ENCODE data around the gene FAM222B. TPM values are rescaled to one million over a fixed set of nuclear protein-coding genes. Genes with fewer than 3 reads are reported as not detected.

Gene FAM222B
- polyA plus RNA-seq, 2 donors = 5.6 to 7.3 TPM

DNA sequence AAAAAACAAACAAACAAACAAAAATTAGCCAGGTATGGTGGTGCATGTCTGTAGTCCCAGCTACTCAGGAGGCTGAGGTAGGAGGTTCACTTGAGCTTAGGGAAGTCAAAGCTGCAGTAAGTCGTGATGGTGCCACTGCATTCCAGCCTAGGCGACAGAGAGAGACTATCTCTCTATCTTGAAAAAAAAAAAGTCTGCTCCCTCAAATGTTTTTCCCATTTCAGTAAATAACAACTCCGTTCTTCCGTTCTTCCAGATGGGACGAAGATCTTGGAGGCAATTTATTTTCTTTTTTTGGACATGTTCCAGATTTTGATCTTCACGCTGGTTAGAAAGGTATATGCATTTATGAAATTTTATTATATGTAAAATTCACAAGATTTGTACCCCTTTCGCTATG, 31.2 kb upstream of the FAM222B start:
- Histone ChIP-seq H3K27ac (ENCODE audit: low read depth in 2 of 2, low read length in 1 of 2) (no peak overlapping the region), H3K4me1 (ENCODE audit: control insufficient read depth in 2 of 2, insufficient read depth in 2 of 2, low read length in 1 of 2) (peaks cover 0 to 2% of the 10 kb centered on the region in 2 donors), H3K27me3 (ENCODE audit: control insufficient read depth in 1 of 2, insufficient read depth in 2 of 2, low read length in 2 of 2) (no peaks in the 10 kb centered on the region), H3K36me3 (ENCODE audit: control insufficient read depth in 2 of 2, insufficient read depth in 2 of 2, low read length in 1 of 2) (peaks cover 0 to under 1% of the 10 kb centered on the region in 2 donors), H3K4me3 (ENCODE audit: low read depth in 1 of 2, low read length in 2 of 2) (no peak overlapping the region), H3K9me3 (ENCODE audit: control insufficient read depth in 2 of 2, insufficient read depth in 1 of 2, low read depth in 1 of 2, low read length in 1 of 2) (no peaks in the 10 kb centered on the region)
- 89 to 93% methylated on average over 7 of the region's 7 CpGs for WGBS, 2 donors

DNA sequence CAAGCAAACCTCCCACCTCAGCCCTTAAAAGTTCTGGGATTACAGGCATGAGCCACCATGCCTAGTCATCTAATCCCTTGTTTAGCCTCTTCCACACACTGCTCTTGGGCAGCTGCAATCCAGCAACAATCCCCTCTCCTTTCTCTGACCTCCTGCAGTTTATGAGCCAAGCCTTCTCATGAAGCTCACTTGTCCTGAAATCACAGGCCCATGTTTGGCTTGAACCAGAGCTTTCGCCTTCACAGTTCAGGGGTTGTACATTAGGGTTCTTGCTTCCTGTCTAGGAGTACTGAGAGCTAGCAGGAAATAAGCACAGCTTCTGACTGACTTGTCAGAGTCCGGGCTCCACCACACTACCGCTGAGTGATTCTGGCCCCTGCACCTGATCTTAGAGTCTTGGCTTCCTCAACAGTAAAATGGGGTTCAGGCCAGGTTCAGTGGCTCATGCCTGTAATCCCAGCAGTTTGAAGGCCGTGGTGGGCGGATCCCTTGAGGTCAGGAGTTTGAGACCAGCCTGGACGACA, 28.5 kb upstream of the FAM222B start:
- Histone ChIP-seq H3K4me1 (ENCODE audit: control insufficient read depth in 2 of 2, insufficient read depth in 2 of 2, low read length in 1 of 2) (peaks cover 0 to under 1% of the 10 kb centered on the region in 2 donors), H3K27ac (ENCODE audit: low read depth in 2 of 2, low read length in 1 of 2) (peak overlapping the region; percentile 28 to 29), H3K36me3 (ENCODE audit: control insufficient read depth in 2 of 2, insufficient read depth in 2 of 2, low read length in 1 of 2) (no peaks in the 10 kb centered on the region), H3K4me3 (ENCODE audit: low read depth in 1 of 2, low read length in 2 of 2) (no peak overlapping the region), H3K9me3 (ENCODE audit: control insufficient read depth in 2 of 2, insufficient read depth in 1 of 2, low read depth in 1 of 2, low read length in 1 of 2) (no peaks in the 10 kb centered on the region), H3K27me3 (ENCODE audit: control insufficient read depth in 1 of 2, insufficient read depth in 2 of 2, low read length in 2 of 2) (no peaks in the 10 kb centered on the region)
- WGBS, 2 donors = 74 to 77% methylated on average over 6 of the region's 6 CpGs

DNA sequence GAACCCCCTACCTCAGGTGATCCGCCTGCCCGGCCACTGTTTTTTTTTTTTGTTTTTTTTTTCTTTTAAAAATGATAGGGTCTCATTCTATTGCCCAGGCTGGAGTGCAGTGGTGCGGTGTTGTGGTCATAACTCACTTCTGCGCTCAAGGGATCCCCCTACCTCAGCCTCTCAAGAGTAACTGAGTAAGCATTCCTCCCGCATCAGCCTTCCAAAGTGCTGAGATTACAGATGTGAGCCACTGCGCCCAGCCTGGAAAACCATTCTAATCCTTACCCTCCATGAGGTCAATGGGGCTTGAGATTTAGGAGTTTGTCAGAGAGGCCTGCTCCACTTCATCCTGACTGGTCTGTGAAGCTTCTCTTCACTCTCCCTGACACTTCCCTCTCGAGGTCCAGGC, 24.7 kb upstream of the FAM222B start:
- H3K36me3 ChIP-seq (ENCODE audit: control insufficient read depth in 2 of 2, insufficient read depth in 2 of 2, low read length in 1 of 2) = no peaks in the 10 kb centered on the region
- H3K9me3 ChIP-seq (ENCODE audit: control insufficient read depth in 2 of 2, insufficient read depth in 1 of 2, low read depth in 1 of 2, low read length in 1 of 2) = no peaks in the 10 kb centered on the region
- H3K4me1 ChIP-seq (ENCODE audit: control insufficient read depth in 2 of 2, insufficient read depth in 2 of 2, low read length in 1 of 2) = no peaks in the 10 kb centered on the region
- H3K27me3 ChIP-seq (ENCODE audit: control insufficient read depth in 1 of 2, insufficient read depth in 2 of 2, low read length in 2 of 2) = no peaks in the 10 kb centered on the region
- 92 to 93% methylated on average over 7 of the region's 7 CpGs for WGBS, 2 donors
- no peak overlapping the region for H3K27ac ChIP-seq (ENCODE audit: low read depth in 2 of 2, low read length in 1 of 2)
- H3K4me3 ChIP-seq (ENCODE audit: low read depth in 1 of 2, low read length in 2 of 2) = no peak overlapping the region

DNA sequence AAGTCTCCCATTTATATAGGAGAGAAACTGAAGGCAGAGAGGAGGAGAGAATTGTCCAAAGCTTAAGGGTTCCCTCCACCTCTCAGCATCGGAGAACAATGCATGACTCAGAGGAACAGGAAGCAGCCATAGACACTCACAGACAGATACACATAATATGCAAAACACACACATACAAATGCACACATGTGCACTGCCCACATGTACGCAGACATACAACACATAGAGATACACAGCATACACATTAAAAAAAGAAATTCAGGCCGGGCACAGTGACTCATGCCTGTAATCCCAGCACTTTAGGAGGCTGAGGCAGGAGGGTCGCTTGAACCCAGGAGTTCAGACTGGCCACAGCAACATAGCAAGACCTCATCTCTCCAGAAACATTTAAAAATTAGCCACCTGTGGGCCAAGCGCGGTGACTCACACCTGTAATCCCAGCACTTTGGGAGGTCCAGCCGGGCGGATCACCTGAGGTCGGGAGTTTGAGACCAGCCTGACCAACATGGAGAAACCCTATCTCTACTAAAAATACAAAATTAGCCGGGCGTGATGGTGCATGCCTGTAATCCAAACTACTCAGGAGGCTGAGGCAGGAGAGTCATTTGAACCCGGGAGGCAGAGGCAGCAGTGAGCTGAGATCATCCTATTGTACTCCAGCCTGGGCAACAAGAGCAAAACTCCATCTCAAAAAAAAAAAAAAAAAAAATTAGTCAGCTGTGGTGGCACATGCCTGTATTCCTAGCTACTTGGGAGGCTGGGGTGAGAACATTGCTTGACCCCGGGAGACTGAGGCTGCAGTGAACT, 23.6 kb upstream of the FAM222B start:
- H3K27ac ChIP-seq (ENCODE audit: low read depth in 2 of 2, low read length in 1 of 2) = no peak overlapping the region
- peaks cover 0 to 5% of the 10 kb centered on the region in 2 donors for H3K36me3 ChIP-seq (ENCODE audit: control insufficient read depth in 2 of 2, insufficient read depth in 2 of 2, low read length in 1 of 2)
- no peak overlapping the region for H3K4me3 ChIP-seq (ENCODE audit: low read depth in 1 of 2, low read length in 2 of 2)
- H3K9me3 ChIP-seq (ENCODE audit: control insufficient read depth in 2 of 2, insufficient read depth in 1 of 2, low read depth in 1 of 2, low read length in 1 of 2) = no peaks in the 10 kb centered on the region
- no peaks in the 10 kb centered on the region for H3K4me1 ChIP-seq (ENCODE audit: control insufficient read depth in 2 of 2, insufficient read depth in 2 of 2, low read length in 1 of 2)
- no peaks in the 10 kb centered on the region for H3K27me3 ChIP-seq (ENCODE audit: control insufficient read depth in 1 of 2, insufficient read depth in 2 of 2, low read length in 2 of 2)
- 80 to 83% methylated on average over 13 of the region's 13 CpGs for WGBS, 2 donors

DNA sequence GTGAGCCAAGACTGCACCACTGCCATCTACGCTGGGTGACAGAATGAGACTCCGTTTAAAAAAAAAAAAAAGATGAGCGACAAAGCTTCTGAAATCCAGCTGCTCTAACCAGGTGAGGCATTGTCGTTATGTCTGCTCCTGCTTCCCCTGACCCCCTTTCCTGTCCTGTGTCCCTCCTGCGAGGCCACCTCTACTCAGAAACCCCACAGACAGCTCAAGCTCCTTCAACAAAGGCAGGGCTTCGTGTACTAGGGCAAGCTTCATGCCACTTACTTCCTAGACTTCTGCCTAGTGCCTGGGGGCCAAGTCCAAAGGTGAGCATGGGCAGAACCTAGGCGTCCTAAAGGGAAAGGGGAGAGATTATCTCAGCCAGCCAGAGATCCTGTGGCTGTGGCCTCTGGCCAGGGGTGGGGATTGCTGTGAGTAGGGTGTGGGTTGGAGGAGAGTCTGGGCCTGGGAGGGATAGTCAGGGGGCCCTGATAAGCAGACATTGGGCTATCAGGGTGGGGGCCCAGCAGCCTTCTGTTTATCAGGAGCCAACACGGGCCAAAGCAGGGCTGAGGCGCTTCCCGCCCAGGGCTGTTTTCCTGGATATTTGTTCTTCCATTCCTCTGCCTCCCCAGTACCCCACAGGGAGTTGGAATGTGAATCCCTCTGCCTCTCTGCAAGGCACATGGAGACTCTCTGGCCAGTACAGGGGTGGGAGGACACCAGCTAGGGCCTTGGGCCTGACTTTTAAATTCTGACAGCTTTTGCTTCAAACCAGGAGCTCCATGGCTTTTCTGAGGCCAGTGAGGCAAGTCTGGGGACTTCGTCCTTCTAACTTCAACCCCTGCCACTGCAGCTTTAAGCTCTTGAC, 22.6 kb upstream of the FAM222B start:
- H3K9me3 ChIP-seq (ENCODE audit: control insufficient read depth in 2 of 2, insufficient read depth in 1 of 2, low read depth in 1 of 2, low read length in 1 of 2) = no peaks in the 10 kb centered on the region
- H3K4me3 ChIP-seq (ENCODE audit: low read depth in 1 of 2, low read length in 2 of 2) = no peak overlapping the region
- H3K4me1 ChIP-seq (ENCODE audit: control insufficient read depth in 2 of 2, insufficient read depth in 2 of 2, low read length in 1 of 2) = no peaks in the 10 kb centered on the region
- H3K27me3 ChIP-seq (ENCODE audit: control insufficient read depth in 1 of 2, insufficient read depth in 2 of 2, low read length in 2 of 2) = no peaks in the 10 kb centered on the region
- H3K27ac ChIP-seq (ENCODE audit: low read depth in 2 of 2, low read length in 1 of 2) = no peak overlapping the region
- peaks cover 6 to 11% of the 10 kb centered on the region in 2 donors for H3K36me3 ChIP-seq (ENCODE audit: control insufficient read depth in 2 of 2, insufficient read depth in 2 of 2, low read length in 1 of 2)
- WGBS, 2 donors = 73 to 82% methylated on average over 10 to 11 of the region's 11 CpGs

DNA sequence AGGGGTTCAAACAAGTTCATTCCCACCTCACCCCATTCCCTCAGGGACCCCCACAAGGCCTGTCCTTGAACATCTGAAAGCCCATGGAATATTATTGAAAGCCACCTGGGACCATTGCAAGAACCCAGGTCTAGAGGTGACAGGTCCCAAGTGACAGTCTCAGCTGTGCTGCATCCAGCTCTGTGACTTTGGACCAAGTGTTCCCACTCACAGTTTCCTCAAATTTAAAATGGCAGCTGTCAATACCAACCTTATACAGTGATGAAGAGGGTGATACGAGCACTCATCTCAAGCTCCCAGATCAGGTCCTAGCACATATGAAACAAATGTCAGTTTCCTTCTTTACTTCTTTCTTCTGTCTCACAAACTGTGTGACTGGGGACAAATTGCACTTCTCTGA, 21.4 kb upstream of the FAM222B start:
- Histone ChIP-seq H3K27me3 (ENCODE audit: control insufficient read depth in 1 of 2, insufficient read depth in 2 of 2, low read length in 2 of 2) (no peaks in the 10 kb centered on the region), H3K4me1 (ENCODE audit: control insufficient read depth in 2 of 2, insufficient read depth in 2 of 2, low read length in 1 of 2) (no peaks in the 10 kb centered on the region), H3K9me3 (ENCODE audit: control insufficient read depth in 2 of 2, insufficient read depth in 1 of 2, low read depth in 1 of 2, low read length in 1 of 2) (no peaks in the 10 kb centered on the region), H3K4me3 (ENCODE audit: low read depth in 1 of 2, low read length in 2 of 2) (no peak overlapping the region), H3K27ac (ENCODE audit: low read depth in 2 of 2, low read length in 1 of 2) (no peak overlapping the region), H3K36me3 (ENCODE audit: control insufficient read depth in 2 of 2, insufficient read depth in 2 of 2, low read length in 1 of 2) (peaks cover 6 to 13% of the 10 kb centered on the region in 2 donors)
- WGBS, 2 donors = 91 to 96% methylated on average over 1 of the region's 1 CpG

DNA sequence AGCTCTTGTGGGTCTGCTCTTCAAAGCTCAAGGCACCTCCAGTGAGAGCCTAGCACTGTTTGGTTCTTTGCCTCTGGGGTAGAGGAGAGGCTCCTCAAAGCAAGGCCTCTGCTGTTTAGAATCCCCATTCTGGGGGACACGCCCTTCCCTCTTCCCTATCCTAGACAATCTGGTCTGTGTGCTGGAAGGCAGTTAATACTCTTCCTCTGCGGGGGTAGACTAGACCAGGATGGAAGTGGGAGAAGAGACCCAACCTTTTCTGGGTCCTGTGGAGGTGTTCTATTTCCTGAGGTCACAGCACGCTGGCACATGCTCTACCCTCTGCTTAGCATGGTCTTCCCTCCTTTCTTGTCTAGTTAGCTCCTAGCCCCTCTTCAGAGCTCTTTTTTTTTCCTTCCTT, 20.0 kb upstream of the FAM222B start:
- no peaks in the 10 kb centered on the region for H3K4me1 ChIP-seq (ENCODE audit: control insufficient read depth in 2 of 2, insufficient read depth in 2 of 2, low read length in 1 of 2)
- H3K9me3 ChIP-seq (ENCODE audit: control insufficient read depth in 2 of 2, insufficient read depth in 1 of 2, low read depth in 1 of 2, low read length in 1 of 2) = no peaks in the 10 kb centered on the region
- H3K4me3 ChIP-seq (ENCODE audit: low read depth in 1 of 2, low read length in 2 of 2) = no peak overlapping the region
- H3K27me3 ChIP-seq (ENCODE audit: control insufficient read depth in 1 of 2, insufficient read depth in 2 of 2, low read length in 2 of 2) = no peaks in the 10 kb centered on the region
- no peak overlapping the region for H3K27ac ChIP-seq (ENCODE audit: low read depth in 2 of 2, low read length in 1 of 2)
- 94 to 96% methylated on average over 3 of the region's 3 CpGs for WGBS, 2 donors
- H3K36me3 ChIP-seq (ENCODE audit: control insufficient read depth in 2 of 2, insufficient read depth in 2 of 2, low read length in 1 of 2) = peaks cover 9 to 19% of the 10 kb centered on the region in 2 donors

DNA sequence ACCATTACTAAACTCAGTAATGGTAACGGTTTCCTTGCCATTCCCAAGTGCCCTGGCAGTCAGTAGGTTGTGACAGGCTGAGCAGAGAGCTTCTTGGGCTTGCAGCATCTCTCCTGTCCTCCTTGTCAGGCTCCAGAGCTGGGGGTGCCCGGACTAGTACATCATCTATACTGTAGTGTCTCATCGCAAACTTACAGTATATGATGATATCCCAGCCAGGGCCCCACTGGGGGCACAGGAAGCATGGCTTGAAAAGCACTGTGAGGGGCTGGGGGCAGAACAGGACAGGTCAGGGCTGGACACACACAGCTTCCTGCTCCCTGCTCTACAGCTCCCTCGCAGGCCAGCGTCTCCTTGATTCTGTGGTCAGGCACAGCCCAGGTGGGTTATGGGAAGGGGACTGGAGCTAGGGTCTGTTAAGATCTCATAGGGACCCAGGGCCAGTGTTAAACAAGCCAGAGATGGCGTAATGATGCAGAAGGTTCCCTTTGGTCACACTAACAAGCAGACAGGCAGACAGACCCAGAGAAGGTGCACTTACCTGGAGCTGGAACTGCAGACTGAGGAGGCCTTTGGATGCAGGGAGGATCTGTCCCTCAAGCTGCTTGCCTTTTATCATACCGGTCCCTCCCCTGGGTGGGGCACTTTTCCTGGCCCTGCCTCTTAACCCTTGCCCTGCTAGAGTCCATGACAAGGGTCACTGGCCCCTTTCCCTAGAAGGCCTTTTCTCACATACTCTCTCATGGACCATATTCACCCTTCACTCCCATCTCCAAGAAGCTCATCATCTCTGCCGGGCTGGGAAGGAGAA, 19.0 kb upstream of the FAM222B start:
- Histone ChIP-seq H3K27ac (ENCODE audit: low read depth in 2 of 2, low read length in 1 of 2) (no peak overlapping the region), H3K9me3 (ENCODE audit: control insufficient read depth in 2 of 2, insufficient read depth in 1 of 2, low read depth in 1 of 2, low read length in 1 of 2) (no peaks in the 10 kb centered on the region), H3K27me3 (ENCODE audit: control insufficient read depth in 1 of 2, insufficient read depth in 2 of 2, low read length in 2 of 2) (no peaks in the 10 kb centered on the region), H3K4me1 (ENCODE audit: control insufficient read depth in 2 of 2, insufficient read depth in 2 of 2, low read length in 1 of 2) (no peaks in the 10 kb centered on the region), H3K36me3 (ENCODE audit: control insufficient read depth in 2 of 2, insufficient read depth in 2 of 2, low read length in 1 of 2) (peaks cover 9 to 19% of the 10 kb centered on the region in 2 donors), H3K4me3 (ENCODE audit: low read depth in 1 of 2, low read length in 2 of 2) (no peak overlapping the region)
- WGBS, 2 donors = 70 to 73% methylated on average over 8 of the region's 8 CpGs

DNA sequence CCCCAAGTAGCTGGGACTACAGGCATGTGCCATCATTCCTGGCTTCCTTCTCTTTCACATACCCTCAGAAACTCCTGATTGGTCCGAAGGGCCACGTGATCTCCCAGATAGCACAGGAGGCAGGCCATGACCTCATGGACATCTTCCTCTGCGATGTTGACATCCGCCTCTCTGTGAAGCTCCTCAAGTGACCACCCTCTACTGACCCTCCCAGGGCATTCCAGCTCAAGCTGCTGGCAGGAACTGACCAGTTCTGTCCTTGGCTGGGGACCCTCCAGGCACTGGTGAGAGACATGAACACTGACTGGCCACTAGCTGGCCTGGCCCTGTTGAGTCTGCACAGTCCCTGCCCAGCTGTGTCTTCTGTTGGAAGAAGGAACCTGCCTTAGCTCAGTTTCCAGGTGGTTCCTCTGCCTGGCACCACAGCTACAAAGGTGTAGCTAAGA, 17.8 kb upstream of the FAM222B start:
- H3K27me3 ChIP-seq (ENCODE audit: control insufficient read depth in 1 of 2, insufficient read depth in 2 of 2, low read length in 2 of 2) = no peaks in the 10 kb centered on the region
- no peak overlapping the region for H3K4me3 ChIP-seq (ENCODE audit: low read depth in 1 of 2, low read length in 2 of 2)
- no peaks in the 10 kb centered on the region for H3K9me3 ChIP-seq (ENCODE audit: control insufficient read depth in 2 of 2, insufficient read depth in 1 of 2, low read depth in 1 of 2, low read length in 1 of 2)
- no peak overlapping the region for H3K27ac ChIP-seq (ENCODE audit: low read depth in 2 of 2, low read length in 1 of 2)
- 91 to 95% methylated on average over 4 of the region's 4 CpGs for WGBS, 2 donors
- peaks cover 9 to 24% of the 10 kb centered on the region in 2 donors for H3K36me3 ChIP-seq (ENCODE audit: control insufficient read depth in 2 of 2, insufficient read depth in 2 of 2, low read length in 1 of 2)
- no peaks in the 10 kb centered on the region for H3K4me1 ChIP-seq (ENCODE audit: control insufficient read depth in 2 of 2, insufficient read depth in 2 of 2, low read length in 1 of 2)

All from esophagus (tissue), 2 donors.